GM18519 (cell line): ENCODE results near the gene C2orf76.
"Not testable (repeated sequence)": the region's sequence is repeated elsewhere in the genome, so short reads cannot be mapped to it uniquely, and the experiment has no call there.

Experiments used
- ATAC-seq: cut with Tn5 transposase; IDR thresholded peaks from one replicate; pipeline ENCODE4 v1.9.1; 2021; ENCODE audit warnings: mild to moderate bottlenecking, moderate library complexity; ENCODE audit not compliant: unreplicated experiment, low FRiP score

C2orf76 gene

GRCh38 chr2:119301413-119301812 lies 65.2 kb downstream of the C2orf76 start:
- ATAC-seq: no peak

- ATAC-seq: no peak
Measured at GRCh38 chr2:119295688-119296375, 70.8 kb downstream of the C2orf76 start.

- no peak for ATAC-seq
Measured at GRCh38 chr2:119294671-119295070, 72.0 kb downstream of the C2orf76 start.

- no peak for ATAC-seq
Measured at GRCh38 chr2:119293900-119294299, 72.7 kb downstream of the C2orf76 start.

GRCh38 chr2:119293254-119293653 lies 73.4 kb downstream of the C2orf76 start:
- no peak for ATAC-seq

GRCh38 chr2:119292226-119292625 lies 74.4 kb downstream of the C2orf76 start:
- no peak for ATAC-seq

GRCh38 chr2:119291588-119292167 lies 75.0 kb downstream of the C2orf76 start:
- ATAC-seq: no peak

- ATAC-seq: peak; percentile 84
Measured at GRCh38 chr2:119290859-119291587, 75.6 kb downstream of the C2orf76 start.

- ATAC-seq: no peak
Measured at GRCh38 chr2:119289642-119290041, 77.0 kb downstream of the C2orf76 start.

GRCh38 chr2:119289093-119289492 lies 77.5 kb downstream of the C2orf76 start:
- ATAC-seq: no peak

- no peak for ATAC-seq
Measured at GRCh38 chr2:119288576-119288975, 78.1 kb downstream of the C2orf76 start.

- ATAC-seq: no peak
Measured at GRCh38 chr2:119286661-119287060, 80.0 kb downstream of the C2orf76 start.

GRCh38 chr2:119283873-119284331 lies 82.7 kb downstream of the C2orf76 start:
- ATAC-seq: no peak

GRCh38 chr2:119282996-119283511 lies 83.6 kb downstream of the C2orf76 start:
- no peak for ATAC-seq

GRCh38 chr2:119282146-119282995 lies 84.3 kb downstream of the C2orf76 start:
- no peak for ATAC-seq

- no peak for ATAC-seq
Measured at GRCh38 chr2:119280680-119281079, 86.0 kb downstream of the C2orf76 start.

- ATAC-seq: no peak
Measured at GRCh38 chr2:119279666-119280065, 87.0 kb downstream of the C2orf76 start.

GRCh38 chr2:119278946-119279345 lies 87.7 kb downstream of the C2orf76 start:
- no peak for ATAC-seq

GRCh38 chr2:119278385-119278784 lies 88.2 kb downstream of the C2orf76 start:
- not testable (repeated sequence) for ATAC-seq

- ATAC-seq: no peak
Measured at GRCh38 chr2:119276864-119277263, 89.8 kb downstream of the C2orf76 start.
